ENCODE measurements around the gene GRIA4.

The GRIA4 gene

GRCh38 chr11:106030609-106031008, 420.7 kb downstream of the GRIA4 start:
- H3K4me3 ChIP-seq (ENCODE audit: low read length): no peak overlapping the region
- H3K79me2 ChIP-seq (ENCODE audit: low read length): no peaks in the 10 kb centered on the region
- H3K36me3 ChIP-seq (replicated peaks; ENCODE audit: low read depth, low read length): no peaks in the 10 kb centered on the region
- no peak overlapping the region for H3K4me2 ChIP-seq (ENCODE audit: low read length)
- no peak overlapping the region for H3K9ac ChIP-seq (ENCODE audit: low read length)
- H2AFZ ChIP-seq (ENCODE audit: low read depth, low read length): no peak overlapping the region
- no peaks in the 10 kb centered on the region for H3K4me1 ChIP-seq (ENCODE audit: low read length)
- no peak for TF ChIP-seq CTCF (IDR thresholded peaks at IDR 0.05; ENCODE audit: low read depth, low read length)
- no peak for TF ChIP-seq EZH2phosphoT487 (IDR thresholded peaks at IDR 0.05; ENCODE audit: low read depth)
- H3K27ac ChIP-seq (ENCODE audit: low read length): no peak overlapping the region
- H3K9me3 ChIP-seq (ENCODE audit: insufficient read depth, low read length): no peaks in the 10 kb centered on the region
- no peaks in the 10 kb centered on the region for H3K27me3 ChIP-seq (ENCODE audit: low read depth, low read length)
- no peaks in the 10 kb centered on the region for H4K20me1 ChIP-seq (ENCODE audit: insufficient read depth, low read length)

GRCh38 chr11:106031202-106031810, 421.4 kb downstream of the GRIA4 start:
- no peak overlapping the region for H3K4me3 ChIP-seq (ENCODE audit: low read length)
- H3K79me2 ChIP-seq (ENCODE audit: low read length): no peaks in the 10 kb centered on the region
- no peaks in the 10 kb centered on the region for H3K36me3 ChIP-seq (replicated peaks; ENCODE audit: low read depth, low read length)
- TF ChIP-seq CTCF (IDR thresholded peaks at IDR 0.05; ENCODE audit: low read depth, low read length) (no peak), EZH2phosphoT487 (IDR thresholded peaks at IDR 0.05; ENCODE audit: low read depth) (no peak)
- no peak overlapping the region for H3K9ac ChIP-seq (ENCODE audit: low read length)
- H3K4me1 ChIP-seq (ENCODE audit: low read length): no peaks in the 10 kb centered on the region
- no peaks in the 10 kb centered on the region for H4K20me1 ChIP-seq (ENCODE audit: insufficient read depth, low read length)
- no peaks in the 10 kb centered on the region for H3K9me3 ChIP-seq (ENCODE audit: insufficient read depth, low read length)
- no peak overlapping the region for H3K4me2 ChIP-seq (ENCODE audit: low read length)
- H2AFZ ChIP-seq (ENCODE audit: low read depth, low read length): no peak overlapping the region
- H3K27ac ChIP-seq (ENCODE audit: low read length): no peak overlapping the region
- no peaks in the 10 kb centered on the region for H3K27me3 ChIP-seq (ENCODE audit: low read depth, low read length)
